Panc1 (cell line): ENCODE results near the gene NPW. TPM values are rescaled to one million over a fixed set of nuclear protein-coding genes. Genes with fewer than 3 reads are reported as not detected.

Experiments used
- ATAC-seq: fragments of 200-7000 bp; cut with Tn5 transposase; 2 replicates; pipeline ENCODE4 v1.9.1; 2020; ENCODE audit warnings: mild to moderate bottlenecking, moderate library complexity
- BruUV-seq: library from RNA; stranded (reverse); fragments of 400-500 nt; replicated peaks from 2 replicates; lab custom pipeline; 2021; lab: Mats Ljungman, UMichigan
- CTCF ChIA-PET: fragments of 300-600 bp; sonication (Branson Sonifier 250); formaldehyde crosslinking; loops from one replicate; lab custom pipeline; 2022; ENCODE audit warnings: antibody characterized with exemption; lab: Charles Lee
- POLR2A ChIA-PET: fragments of 300-600 bp; sonication (Branson Sonifier 250); formaldehyde crosslinking; loops from one replicate; lab custom pipeline; 2022; ENCODE audit warnings: antibody characterized with exemption; lab: Charles Lee
- DNase-seq: peaks from one replicate; pipeline ENCODE4 v3.0.0-alpha.2; 2010; ENCODE audit warnings: low read depth, low spot score
- H3K27ac ChIP-seq: 2 replicates; pipeline ENCODE4 v1.5.1; 2011; ENCODE audit warnings: mild to moderate bottlenecking, low read length, inconsistent platforms
- H3K27me3 ChIP-seq: fragments of 200-500 bp; sonication (Bioruptor generic); 2 replicates; pipeline ENCODE4 v1.6.0; 2014; ENCODE audit warnings: low read length, inconsistent platforms; ENCODE audit not compliant: control insufficient read depth, insufficient read depth
- H3K36me3 ChIP-seq: fragments of 200-500 bp; sonication (Bioruptor generic); 2 replicates; pipeline ENCODE4 v1.5.1; 2014; ENCODE audit warnings: inconsistent platforms, mild to moderate bottlenecking, low read length, moderate library complexity; ENCODE audit not compliant: control insufficient read depth, insufficient read depth
- H3K4me1 ChIP-seq: 2 replicates; pipeline ENCODE4 v1.5.1; 2011; ENCODE audit warnings: inconsistent platforms, mild to moderate bottlenecking, low read length, moderate library complexity; ENCODE audit not compliant: control insufficient read depth, insufficient read depth
- H3K4me3 ChIP-seq, 2 experiments: 2 replicates each; pipeline ENCODE4 v1.5.1; 2011 to 2012; ENCODE audit warnings: low read depth in 2 of 2, low read length in 2 of 2, mild to moderate bottlenecking in 2 of 2, inconsistent platforms in 1 of 2, moderate library complexity in 1 of 2
- H3K9me3 ChIP-seq: fragments of 200-500 bp; sonication (Bioruptor generic); 2 replicates; pipeline ENCODE4 v1.5.1; 2014; ENCODE audit warnings: low read depth, mild to moderate bottlenecking, inconsistent platforms, low read length, moderate library complexity; ENCODE audit not compliant: control insufficient read depth, insufficient read depth
- CTCF ChIP-seq: fragments of 450-650 bp; IDR thresholded peaks from 2 replicates; pipeline ENCODE4 v1.5.1; 2017; ENCODE audit warnings: mild to moderate bottlenecking
- POLR2AphosphoS5 ChIP-seq: IDR thresholded peaks from 2 replicates; pipeline ENCODE4 v1.6.1; 2012; ENCODE audit warnings: mild to moderate bottlenecking, low read depth, low read length, moderate library complexity
- REST ChIP-seq, 2 experiments: IDR thresholded peaks; 2 replicates each; pipeline ENCODE4 v1.6.1; 2011 to 2012; ENCODE audit warnings: low read depth in 2 of 2, control low read depth in 1 of 2, low read length in 1 of 2, mild to moderate bottlenecking in 1 of 2, moderate library complexity in 1 of 2; ENCODE audit not compliant: insufficient read depth in 1 of 2
- SIN3A ChIP-seq: IDR thresholded peaks from 2 replicates; pipeline ENCODE4 v1.6.1; 2012; ENCODE audit warnings: low read depth, mild to moderate bottlenecking, low read length, moderate library complexity, borderline replicate concordance; ENCODE audit not compliant: insufficient read depth
- TCF7L2 ChIP-seq: IDR thresholded peaks from 2 replicates; pipeline ENCODE4 v1.6.1; 2011; ENCODE audit warnings: mild to moderate bottlenecking, low read depth, low read length, inconsistent platforms
- in situ Hi-C: cut with HindIII; loops from 2 replicates; pipeline ENCODE4 v1.10.0; 2016; ENCODE audit warnings: low sequenced_read_pairs, low pct_unique_long_range_greater_than_20kb
- intact Hi-C: fragments of 100-400 bp; cut with micrococcal nuclease; formaldehyde crosslinking; loops from one replicate; pipeline ENCODE4 v1.10.0; 2022; ENCODE audit not compliant: unreplicated experiment
- total RNA-seq: library from RNA; stranded (reverse); gene quantifications from one replicate; pipeline ENCODE4 v1.2.1, GENCODE V29; 2021; ENCODE audit not compliant: unreplicated experiment

The NPW gene
- total RNA-seq, 1 experiment from 2014 or later, result 15.3 TPM

- Histone ChIP-seq H3K9me3 (no peaks in the 10 kb centered on the region), H3K4me1 (peaks cover 18% of the 10 kb centered on the region), H3K27me3 (no peaks in the 10 kb centered on the region), H3K27ac (peak overlapping the region; percentile 61; the same call in 1 of the 2 replicates), H3K36me3 (no peaks in the 10 kb centered on the region), H3K4me3 (peak overlapping the region; percentile 50 to 67)
- DNase-seq (no peak), ATAC-seq (peak; percentile 13; the same call in 1 of the 2 replicates)
- CTCF ChIA-PET, result no interaction called here
- POLR2A ChIA-PET, result interaction anchor here (0.6 kb wide), 1 partner anchor 51 kb away, joined by 5 read pairs; no protein-coding TSS in a partner anchor
- no TSS peak for BruUV-seq
- intact Hi-C loops (no loop called here), in situ Hi-C loops (no loop called here)
- TF ChIP-seq TCF7L2, result no peak
- TF ChIP-seq CTCF, result no peak
- TF ChIP-seq POLR2AphosphoS5, result no peak
- no peak for TF ChIP-seq REST (IDR thresholded peaks at IDR 0.05; ENCODE audit: insufficient read depth in 1 of 2, low read depth in 2 of 2, low read length in 1 of 2)
- TF ChIP-seq SIN3A, result no peak
These were observed 29.0 kb upstream of the NPW start for GRCh38 chr16:1990351-1991134.

- BruUV-seq, result no TSS peak
These were observed 28.4 kb upstream of the NPW start for GRCh38 chr16:1991135-1991551.

More at GRCh38 chr16:1991135-1991551, 28.4 kb upstream of the NPW start:
- ChIA-PET CTCF (no interaction called here), POLR2A (interaction anchor here (0.6 kb wide), 1 partner anchor 50 kb away, joined by 5 read pairs; no protein-coding TSS in a partner anchor)
- Histone ChIP-seq H3K36me3 (no peaks in the 10 kb centered on the region), H3K4me1 (peaks cover 15% of the 10 kb centered on the region; the same call in 1 of the 2 replicates), H3K4me3 (peak overlapping the region in 1 of 2 experiments; percentile 67; a peak in 1 of 4 replicates), H3K27ac (no peak overlapping the region), H3K27me3 (no peaks in the 10 kb centered on the region), H3K9me3 (no peaks in the 10 kb centered on the region)
- ATAC-seq, result no peak
- no peak for DNase-seq
- TF ChIP-seq REST (IDR thresholded peaks at IDR 0.05; ENCODE audit: insufficient read depth in 1 of 2, low read depth in 2 of 2, low read length in 1 of 2) (no peak), CTCF (no peak), SIN3A (no peak), TCF7L2 (no peak)
- in situ Hi-C loops, result no loop called here
- intact Hi-C loops, result no loop called here
